Measurements from ENCODE around the gene ZRANB3. TPM values are rescaled to one million over a fixed set of nuclear protein-coding genes. Genes with fewer than 3 reads are reported as not detected.

ZRANB3 gene
- total RNA-seq, 1 experiment from 2014 or later = 16.3 TPM

- no peak for TF ChIP-seq CTCF (IDR thresholded peaks at IDR 0.05; ENCODE audit: unreplicated experiment)
- intact Hi-C loops (cut with micrococcal nuclease) = loop anchor here (10.0 kb wide), 2 partner anchors 108 to 372 kb away; partner anchors contain the start of genes R3HDM1, RAB3GAP1 and ZRANB3
- H3K9me3 Mint-ChIP-seq (ENCODE audit: unreplicated experiment) = no peaks in the 10 kb centered on the region
Measured at GRCh38 chr2:135162786-135163185, 368.2 kb downstream of the ZRANB3 start.

GRCh38 chr2:135162377-135162776 lies 368.6 kb downstream of the ZRANB3 start:
- intact Hi-C loops (cut with micrococcal nuclease) = loop anchor here (10.0 kb wide), 2 partner anchors 108 to 372 kb away; partner anchors contain the start of genes R3HDM1, RAB3GAP1 and ZRANB3
- CTCF ChIA-PET = interaction anchor here (0.7 to 1.0 kb wide), 2 partner anchors 13 to 547 kb away, joined by 5 to 6 read pairs; no protein-coding TSS in a partner anchor
- H3K36me3 Mint-ChIP-seq (ENCODE audit: insufficient read depth, unreplicated experiment) = peaks cover 61% of the 10 kb centered on the region

More at GRCh38 chr2:135162786-135163185, 368.2 kb downstream of the ZRANB3 start:
- ChIA-PET POLR2A (interaction anchor here (1.0 to 1.3 kb wide), 2 partner anchors 11 to 17 kb away, joined by 3 read pairs; no protein-coding TSS in a partner anchor), CTCF (interaction anchor here (0.7 to 1.0 kb wide), 4 partner anchors 14 to 547 kb away, joined by 3 to 6 read pairs (median 4); no protein-coding TSS in a partner anchor)
- Mint-ChIP-seq H3K4me3 (ENCODE audit: unreplicated experiment) (no peak overlapping the region), H3K27me3 (ENCODE audit: insufficient read depth, unreplicated experiment) (no peaks in the 10 kb centered on the region), H3K4me1 (ENCODE audit: insufficient read depth, unreplicated experiment) (peaks cover 6% of the 10 kb centered on the region), H3K27ac (ENCODE audit: low read depth, unreplicated experiment) (no peak overlapping the region), H3K36me3 (ENCODE audit: insufficient read depth, unreplicated experiment) (peaks cover 61% of the 10 kb centered on the region)
- no TSS peak for BruUV-seq (replicated peaks)
- no peak for DNase-seq (ENCODE audit: unreplicated experiment)

GRCh38 chr2:135159191-135159590 lies 371.8 kb downstream of the ZRANB3 start:
- no peak overlapping the region for H3K27ac Mint-ChIP-seq (ENCODE audit: low read depth, unreplicated experiment)
- intact Hi-C loops (cut with micrococcal nuclease) = no loop called here
- no TSS peak for BruUV-seq (replicated peaks)

More at GRCh38 chr2:135162377-135162776, 368.6 kb downstream of the ZRANB3 start:
- no peak overlapping the region for H3K4me3 Mint-ChIP-seq (ENCODE audit: unreplicated experiment)
- BruUV-seq (replicated peaks) = no TSS peak
- no peak overlapping the region for H3K27ac Mint-ChIP-seq (ENCODE audit: low read depth, unreplicated experiment)
- no peak for DNase-seq (ENCODE audit: unreplicated experiment)
- no peaks in the 10 kb centered on the region for H3K27me3 Mint-ChIP-seq (ENCODE audit: insufficient read depth, unreplicated experiment)
- peaks cover 6% of the 10 kb centered on the region for H3K4me1 Mint-ChIP-seq (ENCODE audit: insufficient read depth, unreplicated experiment)
- no peak for TF ChIP-seq CTCF (IDR thresholded peaks at IDR 0.05; ENCODE audit: unreplicated experiment)
- POLR2A ChIA-PET = interaction anchor here (1.3 kb wide), 1 partner anchor 11 kb away, joined by 3 read pairs; no protein-coding TSS in a partner anchor
- no peaks in the 10 kb centered on the region for H3K9me3 Mint-ChIP-seq (ENCODE audit: unreplicated experiment)

GRCh38 chr2:135157856-135158255 lies 373.2 kb downstream of the ZRANB3 start:
- ChIA-PET CTCF (interaction anchor here (0.6 to 1.5 kb wide), 4 partner anchors 10 to 435 kb away, joined by 3 to 4 read pairs (median 3); partner anchors contain the start of genes R3HDM1 and ZRANB3), POLR2A (interaction anchor here (1.0 kb wide), 1 partner anchor 64 kb away, joined by 4 read pairs; no protein-coding TSS in a partner anchor)
- TF ChIP-seq CTCF (IDR thresholded peaks at IDR 0.05; ENCODE audit: unreplicated experiment) = no peak
- H3K27ac Mint-ChIP-seq (ENCODE audit: low read depth, unreplicated experiment) = no peak overlapping the region
- intact Hi-C loops (cut with micrococcal nuclease) = no loop called here
- H3K4me3 Mint-ChIP-seq (ENCODE audit: unreplicated experiment) = no peak overlapping the region
- DNase-seq (ENCODE audit: unreplicated experiment) = no peak
- no TSS peak for BruUV-seq (replicated peaks)
- no peaks in the 10 kb centered on the region for H3K9me3 Mint-ChIP-seq (ENCODE audit: unreplicated experiment)
- H3K4me1 Mint-ChIP-seq (ENCODE audit: insufficient read depth, unreplicated experiment) = no peaks in the 10 kb centered on the region
- H3K27me3 Mint-ChIP-seq (ENCODE audit: insufficient read depth, unreplicated experiment) = no peaks in the 10 kb centered on the region
- peaks cover 77% of the 10 kb centered on the region for H3K36me3 Mint-ChIP-seq (ENCODE audit: insufficient read depth, unreplicated experiment)

More at GRCh38 chr2:135159191-135159590, 371.8 kb downstream of the ZRANB3 start:
- TF ChIP-seq CTCF (IDR thresholded peaks at IDR 0.05; ENCODE audit: unreplicated experiment) = no peak
- H3K36me3 Mint-ChIP-seq (ENCODE audit: insufficient read depth, unreplicated experiment) = peaks cover 68% of the 10 kb centered on the region
- no peaks in the 10 kb centered on the region for H3K27me3 Mint-ChIP-seq (ENCODE audit: insufficient read depth, unreplicated experiment)
- ChIA-PET CTCF (no interaction called here), POLR2A (no interaction called here)
- DNase-seq (ENCODE audit: unreplicated experiment) = no peak
- no peak overlapping the region for H3K4me3 Mint-ChIP-seq (ENCODE audit: unreplicated experiment)
- H3K9me3 Mint-ChIP-seq (ENCODE audit: unreplicated experiment) = no peaks in the 10 kb centered on the region
- H3K4me1 Mint-ChIP-seq (ENCODE audit: insufficient read depth, unreplicated experiment) = peaks cover under 1% of the 10 kb centered on the region

All from MCF 10A (cell line).